ENCODE results near the gene CSAD. TPM values are rescaled to one million over a fixed set of nuclear protein-coding genes. Genes with fewer than 3 reads are reported as not detected.

The CSAD gene
- total and polyA plus RNA-seq, 2 experiments from 2014 or later: 15.7 to 16.8 TPM

GRCh38 chr12:53200458-53201176 is 19.9 kb upstream of the CSAD start:
- Histone ChIP-seq H3K79me2 (no peaks in the 10 kb centered on the region), H3K36me3 (replicated peaks; ENCODE audit: insufficient read depth, low read depth) (no peaks in the 10 kb centered on the region), H4K20me1 (ENCODE audit: insufficient read depth, poor library complexity, severe bottlenecking) (no peaks in the 10 kb centered on the region), H3K4me3 (no peak overlapping the region), H3K9me2 (replicated peaks; ENCODE audit: insufficient read depth) (no peaks in the 10 kb centered on the region), H3K9me3 (ENCODE audit: low read depth) (no peaks in the 10 kb centered on the region), H3K4me1 (ENCODE audit: insufficient read depth) (peaks cover 3% of the 10 kb centered on the region), H3K27me3 (peaks cover 4% of the 10 kb centered on the region), H2AFZ (no peak overlapping the region), H3K27ac (no peak overlapping the region), H3K4me2 (no peak overlapping the region)
- no peak for TF ChIP-seq EZH2 (IDR thresholded peaks at IDR 0.05; ENCODE audit: borderline replicate concordance)
- TF ChIP-seq CTCF (IDR thresholded peaks at IDR 0.05; ENCODE audit: poor library complexity): no peak
- TF ChIP-seq EZH2phosphoT487 (IDR thresholded peaks at IDR 0.05; ENCODE audit: low read depth, severe bottlenecking, unreplicated experiment): no peak
- DNase-seq (ENCODE audit: low spot score): no peak
- 81% methylated on average over 10 of the region's 10 CpGs for WGBS (ENCODE audit: low lambda C conversion rate, missing lambda C conversion rate)

GRCh38 chr12:53200107-53200457 is 19.4 kb upstream of the CSAD start:
- Histone ChIP-seq H3K36me3 (replicated peaks; ENCODE audit: insufficient read depth, low read depth) (no peaks in the 10 kb centered on the region), H3K4me1 (ENCODE audit: insufficient read depth) (peaks cover 3% of the 10 kb centered on the region), H3K27me3 (peaks cover 4% of the 10 kb centered on the region), H3K9me2 (replicated peaks; ENCODE audit: insufficient read depth) (no peaks in the 10 kb centered on the region), H2AFZ (no peak overlapping the region), H4K20me1 (ENCODE audit: insufficient read depth, poor library complexity, severe bottlenecking) (no peaks in the 10 kb centered on the region), H3K27ac (no peak overlapping the region), H3K4me2 (no peak overlapping the region), H3K79me2 (no peaks in the 10 kb centered on the region), H3K4me3 (no peak overlapping the region), H3K9me3 (ENCODE audit: low read depth) (no peaks in the 10 kb centered on the region)
- WGBS (ENCODE audit: low lambda C conversion rate, missing lambda C conversion rate): 89% methylated on average over 2 of the region's 2 CpGs
- no peak for DNase-seq (ENCODE audit: low spot score)
- TF ChIP-seq EZH2 (IDR thresholded peaks at IDR 0.05; ENCODE audit: borderline replicate concordance) (no peak), CTCF (IDR thresholded peaks at IDR 0.05; ENCODE audit: poor library complexity) (no peak), EZH2phosphoT487 (IDR thresholded peaks at IDR 0.05; ENCODE audit: low read depth, severe bottlenecking, unreplicated experiment) (no peak)

- H4K20me1 ChIP-seq (ENCODE audit: insufficient read depth, poor library complexity, severe bottlenecking): no peaks in the 10 kb centered on the region
- TF ChIP-seq EZH2phosphoT487 (IDR thresholded peaks at IDR 0.05; ENCODE audit: low read depth, severe bottlenecking, unreplicated experiment) (no peak), EZH2 (IDR thresholded peaks at IDR 0.05; ENCODE audit: borderline replicate concordance) (no peak), CTCF (IDR thresholded peaks at IDR 0.05; ENCODE audit: poor library complexity) (no peak)
- no peaks in the 10 kb centered on the region for H3K9me2 ChIP-seq (replicated peaks; ENCODE audit: insufficient read depth)
- H3K27me3 ChIP-seq: peaks cover 4% of the 10 kb centered on the region
- DNase-seq (ENCODE audit: low spot score): no peak
- no peak overlapping the region for H3K27ac ChIP-seq
- H3K36me3 ChIP-seq (replicated peaks; ENCODE audit: insufficient read depth, low read depth): no peaks in the 10 kb centered on the region
- peaks cover 3% of the 10 kb centered on the region for H3K4me1 ChIP-seq (ENCODE audit: insufficient read depth)
- H3K9me3 ChIP-seq (ENCODE audit: low read depth): no peaks in the 10 kb centered on the region
- H2AFZ ChIP-seq: no peak overlapping the region
- no peak overlapping the region for H3K4me3 ChIP-seq
- H3K4me2 ChIP-seq: no peak overlapping the region
- H3K79me2 ChIP-seq: no peaks in the 10 kb centered on the region
- WGBS (ENCODE audit: low lambda C conversion rate, missing lambda C conversion rate): 89% methylated on average over 3 of the region's 3 CpGs
Observed at GRCh38 chr12:53199700-53200099, 19.0 kb upstream of the CSAD start.

Data from hepatocyte (in vitro differentiated cells).